Ishikawa (cell line): ENCODE results near the gene TCF19.

Experiments
- CEBPB ChIP-seq: IDR thresholded peaks from 2 replicates; pipeline ENCODE4 v1.6.1; 2012
- CREB1 ChIP-seq: IDR thresholded peaks from 2 replicates; pipeline ENCODE4 v1.6.1; 2012; ENCODE audit warnings: low read depth
- EGR1 ChIP-seq: IDR thresholded peaks from 2 replicates; pipeline ENCODE4 v1.6.1; 2012
- EP300 ChIP-seq: IDR thresholded peaks from 2 replicates; pipeline ENCODE4 v1.6.1; 2012; ENCODE audit warnings: borderline replicate concordance
- FOXM1 ChIP-seq: IDR thresholded peaks from 2 replicates; pipeline ENCODE4 v1.6.1; 2012; ENCODE audit warnings: low read depth, borderline replicate concordance
- MAX ChIP-seq: IDR thresholded peaks from 2 replicates; pipeline ENCODE4 v1.6.1; 2012
- NFIC ChIP-seq: IDR thresholded peaks from 2 replicates; pipeline ENCODE4 v1.6.1; 2012
- RAD21 ChIP-seq: IDR thresholded peaks from 2 replicates; pipeline ENCODE4 v1.6.1; 2012; ENCODE audit warnings: low read depth
- REST ChIP-seq: IDR thresholded peaks from 2 replicates; pipeline ENCODE4 v1.6.1; 2012; ENCODE audit warnings: low read depth, mild to moderate bottlenecking
- TAF1 ChIP-seq: IDR thresholded peaks from 2 replicates; pipeline ENCODE4 v1.6.1; 2012; ENCODE audit warnings: low read depth, mild to moderate bottlenecking
- TCF12 ChIP-seq: IDR thresholded peaks from 2 replicates; pipeline ENCODE4 v1.6.1; 2012; ENCODE audit warnings: low read depth
- TEAD4 ChIP-seq: IDR thresholded peaks from 2 replicates; pipeline ENCODE4 v1.6.1; 2012
- USF1 ChIP-seq: IDR thresholded peaks from 2 replicates; pipeline ENCODE4 v1.6.1; 2012
- YY1 ChIP-seq: IDR thresholded peaks from 2 replicates; pipeline ENCODE4 v1.6.1; 2012; ENCODE audit warnings: low read depth
- ZBTB7A ChIP-seq: IDR thresholded peaks from 2 replicates; pipeline ENCODE4 v1.6.1; 2012; ENCODE audit warnings: low read depth

Gene TCF19

GRCh38 chr6:31128093-31128676 lies 30.2 kb upstream of the TCF19 start:
- peak; percentile 62 for TF ChIP-seq RAD21
- no peak for TF ChIP-seq EGR1
- TF ChIP-seq USF1: no peak

GRCh38 chr6:31129130-31129529 lies 29.3 kb upstream of the TCF19 start:
- TF ChIP-seq CREB1 (no peak), TCF12 (no peak), MAX (no peak), NFIC (no peak), REST (no peak), USF1 (no peak)

GRCh38 chr6:31130751-31131150 lies 27.6 kb upstream of the TCF19 start:
- no peak for TF ChIP-seq RAD21
- TF ChIP-seq TAF1: no peak
- TF ChIP-seq MAX: no peak
- no peak for TF ChIP-seq NFIC
- no peak for TF ChIP-seq REST

GRCh38 chr6:31131595-31131994 lies 26.8 kb upstream of the TCF19 start:
- no peak for TF ChIP-seq CREB1
- TF ChIP-seq TEAD4: no peak
- TF ChIP-seq MAX: no peak
- TF ChIP-seq USF1: no peak
- TF ChIP-seq ZBTB7A: no peak
- no peak for TF ChIP-seq EP300
- TF ChIP-seq YY1: no peak
- TF ChIP-seq TCF12: no peak
- no peak for TF ChIP-seq CEBPB
- TF ChIP-seq REST: no peak

- TF ChIP-seq TCF12 (no peak), FOXM1 (no peak), MAX (no peak), REST (no peak), CEBPB (no peak), USF1 (no peak), TAF1 (no peak), ZBTB7A (no peak), CREB1 (no peak), EP300 (no peak), TEAD4 (no peak), EGR1 (no peak), NFIC (no peak), RAD21 (no peak)
Observed at GRCh38 chr6:31132806-31133205, 25.6 kb upstream of the TCF19 start.
